AG04449 (cell line): ENCODE results near the gene BCAS4.

Experiments used
- CTCF ChIA-PET: fragments of 350-600 bp; formaldehyde crosslinking; extraction: SDS; loops from one replicate; lab custom pipeline; 2021; ENCODE audit warnings: antibody characterized with exemption; lab: Yijun Ruan, JAX
- POLR2A ChIA-PET: fragments of 400-600, 350-600 bp; formaldehyde crosslinking; extraction: SDS; loops from one replicate; lab custom pipeline; 2020; ENCODE audit warnings: antibody characterized with exemption, inconsistent platforms; lab: Yijun Ruan, JAX
- DNase-seq: peaks from one replicate; pipeline ENCODE4 v3.0.0-alpha.2; 2010; ENCODE audit warnings: low read depth, low spot score
- H3K4me3 ChIP-seq: 2 replicates; pipeline ENCODE4 v1.5.1; 2011; ENCODE audit warnings: low read depth, mild to moderate bottlenecking, control low read depth, low read length
- CTCF ChIP-seq: IDR thresholded peaks from one replicate; pipeline ENCODE4 v1.5.1; 2011; ENCODE audit warnings: mild to moderate bottlenecking, moderate library complexity, low read length, control low read depth, inconsistent platforms; ENCODE audit not compliant: insufficient read depth; ENCODE audit errors: missing control alignments

BCAS4 gene

GRCh38 chr20:50794846-50795634 is at the start of gene BCAS4:
Gene BCAS4, plus strand, starts transcription at chr20:50795061. Its CDS starts 23 bp downstream, at chr20:50795084.
- POLR2A ChIA-PET: interaction anchor here (1.5 to 2.2 kb wide), 3 partner anchors 135 to 185 kb away, joined by 6 to 18 read pairs (median 6); partner anchors contain the start of genes ADNP, DPM1 and MOCS3

GRCh38 chr20:50745634-50746137 is 49.2 kb upstream of the BCAS4 start:
- no peak overlapping the region for H3K4me3 ChIP-seq
- TF ChIP-seq CTCF: no peak
- ChIA-PET POLR2A (interaction anchor here (0.7 kb wide), 1 partner anchor 732 kb away, joined by 3 read pairs; no protein-coding TSS in a partner anchor), CTCF (interaction anchor here (0.7 to 11.6 kb wide), 7 partner anchors 10 to 159 kb away, joined by 3 to 174 read pairs (median 6); partner anchors contain the start of gene BCAS4)
- no peak for DNase-seq

More at GRCh38 chr20:50794846-50795634, at the start of gene BCAS4:
- DNase-seq: no peak
- CTCF ChIA-PET: interaction anchor here (0.7 to 9.5 kb wide), 62 partner anchors 9 to 660 kb away, joined by 3 to 332 read pairs (median 5); partner anchors contain the start of genes ADNP, DPM1 and MOCS3
- peak; percentile 69 for TF ChIP-seq CTCF
- H3K4me3 ChIP-seq: peak within 1 kb of the TSS; percentile 80

- DNase-seq: no peak
- ChIA-PET CTCF (interaction anchor here (1.1 to 11.6 kb wide), 5 partner anchors 9 to 159 kb away, joined by 4 to 174 read pairs (median 7); partner anchors contain the start of gene BCAS4), POLR2A (interaction anchor here (0.7 kb wide), 1 partner anchor 732 kb away, joined by 3 read pairs; no protein-coding TSS in a partner anchor)
- no peak overlapping the region for H3K4me3 ChIP-seq
- TF ChIP-seq CTCF: no peak
These were observed 48.5 kb upstream of the BCAS4 start for GRCh38 chr20:50746138-50746940.

GRCh38 chr20:50747275-50747674 is 47.6 kb upstream of the BCAS4 start:
- ChIA-PET POLR2A (no interaction called here), CTCF (interaction anchor here (1.2 to 11.6 kb wide), 4 partner anchors 19 to 160 kb away, joined by 4 to 174 read pairs (median 39); no protein-coding TSS in a partner anchor)
- no peak overlapping the region for H3K4me3 ChIP-seq
- no peak for TF ChIP-seq CTCF
- no peak for DNase-seq

GRCh38 chr20:50750145-50750671 is 44.7 kb upstream of the BCAS4 start:
- ChIA-PET POLR2A (no interaction called here), CTCF (interaction anchor here (0.7 to 11.6 kb wide), 39 partner anchors 9 to 565 kb away, joined by 3 to 174 read pairs (median 7); partner anchors contain the start of genes BCAS4 and PARD6B)

More at GRCh38 chr20:50750145-50750671, 44.7 kb upstream of the BCAS4 start:
- no peak for TF ChIP-seq CTCF
- DNase-seq: no peak
- H3K4me3 ChIP-seq: no peak overlapping the region
